ENCODE data around the gene MSRB1.
"Not testable (repeated sequence)": the region's sequence is repeated elsewhere in the genome, so short reads cannot be mapped to it uniquely, and the experiment has no call there.

MSRB1 gene

GRCh38 chr16:1938316-1938715 is 4.7 kb downstream of the MSRB1 start:
- no peak for DNase-seq

GRCh38 chr16:1936945-1937479 is 6.0 kb downstream of the MSRB1 start:
- DNase-seq = no peak

GRCh38 chr16:1933097-1933661 is 9.8 kb downstream of the MSRB1 start:
- DNase-seq = no peak

- no peak for DNase-seq
These were observed 10.7 kb downstream of the MSRB1 start for GRCh38 chr16:1932050-1933028.

- no peak for DNase-seq
These were observed 12.7 kb downstream of the MSRB1 start for GRCh38 chr16:1930338-1930720.

GRCh38 chr16:1929578-1930337 is 13.2 kb downstream of the MSRB1 start:
- peak; percentile 95 for DNase-seq

- DNase-seq = peak; percentile 29
These were observed 13.9 kb downstream of the MSRB1 start for GRCh38 chr16:1929105-1929504.

- DNase-seq = no peak
These were observed 16.7 kb downstream of the MSRB1 start for GRCh38 chr16:1926271-1926670.

GRCh38 chr16:1924095-1924494 is 18.9 kb downstream of the MSRB1 start:
- no peak for DNase-seq

- DNase-seq = peak; percentile 31
These were observed 19.5 kb downstream of the MSRB1 start for GRCh38 chr16:1923299-1924034.

- no peak for DNase-seq
These were observed 20.6 kb downstream of the MSRB1 start for GRCh38 chr16:1922357-1922756.

- peak; percentile 22 for DNase-seq
These were observed 22.2 kb downstream of the MSRB1 start for GRCh38 chr16:1920727-1921171.

- DNase-seq = not testable (repeated sequence)
These were observed 22.9 kb downstream of the MSRB1 start for GRCh38 chr16:1920122-1920521.

GRCh38 chr16:1919327-1919998 is 23.5 kb downstream of the MSRB1 start:
- no peak for DNase-seq

- DNase-seq = no peak
These were observed 24.4 kb downstream of the MSRB1 start, which contains the start of gene HS3ST6 for GRCh38 chr16:1918351-1919326. Gene HS3ST6 (minus strand): TSS chr16:1918415. CDS start chr16:1918323, 92 bp downstream.

GRCh38 chr16:1917665-1918350 is 25.2 kb downstream of the MSRB1 start:
- DNase-seq = no peak

GRCh38 chr16:1917056-1917664 is 25.8 kb downstream of the MSRB1 start:
- no peak for DNase-seq

GRCh38 chr16:1916640-1916990 is 26.4 kb downstream of the MSRB1 start:
- DNase-seq = no peak
